ENCODE results near the gene SPSB4.

The SPSB4 gene

GRCh38 chr3:141050576-141051442 lies at the start of gene SPSB4 (continued):
- TF ChIP-seq KLF17 (tag by site-specific recombination; IDR thresholded peaks at IDR 0.05) = no peak
- TF ChIP-seq ZNF280D (tag by site-specific recombination; IDR thresholded peaks at IDR 0.05) = no peak
- no peak; the same call in 1 of the 2 replicates for TF ChIP-seq KLF8 (tag by site-specific recombination; IDR thresholded peaks at IDR 0.05)
- no peak for TF ChIP-seq BCL11A (tag by site-specific recombination; IDR thresholded peaks at IDR 0.05; ENCODE audit: low read depth)
- no peak for TF ChIP-seq ZNF292 (tag by site-specific recombination; IDR thresholded peaks at IDR 0.05; ENCODE audit: borderline replicate concordance, low read depth)
- no peak for TF ChIP-seq ZNF510 (tag by site-specific recombination; IDR thresholded peaks at IDR 0.05; ENCODE audit: insufficient replicate concordance)
- TF ChIP-seq ZNF404 (tag by site-specific recombination; IDR thresholded peaks at IDR 0.05) = no peak
- TF ChIP-seq ZNF837 (tag by site-specific recombination; IDR thresholded peaks at IDR 0.05) = no peak
- peak; percentile 52 for TF ChIP-seq YY1 (tag by site-specific recombination; IDR thresholded peaks at IDR 0.05)
- no peak for TF ChIP-seq ZFP41 (tag by site-specific recombination; IDR thresholded peaks at IDR 0.05; ENCODE audit: borderline replicate concordance)
- TF ChIP-seq ZNF112 (tag by site-specific recombination; IDR thresholded peaks at IDR 0.05) = no peak
- no peak for TF ChIP-seq KLF16 (tag by site-specific recombination; IDR thresholded peaks at IDR 0.05)
- no peak for TF ChIP-seq ZNF704 (tag by site-specific recombination; IDR thresholded peaks at IDR 0.05)
- peak; percentile 63 for TF ChIP-seq KLF9 (tag by site-specific recombination; IDR thresholded peaks at IDR 0.05; ENCODE audit: low read depth)
- TF ChIP-seq ZNF785 (tag by site-specific recombination; IDR thresholded peaks at IDR 0.05) = no peak
- TF ChIP-seq PBX3 (CRISPR knock-in tag; IDR thresholded peaks at IDR 0.05) = no peak
- no peak for TF ChIP-seq ZNF624 (tag by site-specific recombination; IDR thresholded peaks at IDR 0.05)
- no peak for TF ChIP-seq ZNF37A (tag by site-specific recombination; IDR thresholded peaks at IDR 0.05)
- no peak for TF ChIP-seq SETDB1 (IDR thresholded peaks at IDR 0.05; ENCODE audit: insufficient read length, low read length)
- no peak for TF ChIP-seq ZNF580 (tag by site-specific recombination; IDR thresholded peaks at IDR 0.05)
- no peak for TF ChIP-seq REST (tag by site-specific recombination; IDR thresholded peaks at IDR 0.05)
- TF ChIP-seq GLI4 (tag by site-specific recombination; IDR thresholded peaks at IDR 0.05) = no peak
- no peak for TF ChIP-seq ZNF664 (tag by site-specific recombination; IDR thresholded peaks at IDR 0.05)
- TF ChIP-seq ZNF175 (tag by site-specific recombination; IDR thresholded peaks at IDR 0.05) = no peak
- TF ChIP-seq ZNF658 (tag by site-specific recombination; IDR thresholded peaks at IDR 0.05) = no peak
- TF ChIP-seq ZNF391 (tag by site-specific recombination; IDR thresholded peaks at IDR 0.05; ENCODE audit: borderline replicate concordance, low read depth) = no peak
- no peak for TF ChIP-seq EGR2 (tag by site-specific recombination; IDR thresholded peaks at IDR 0.05; ENCODE audit: low read depth)
